Measurements from ENCODE around the gene TBC1D17. TPM values are rescaled to one million over a fixed set of nuclear protein-coding genes. Genes with fewer than 3 reads are reported as not detected.

Gene TBC1D17
- total RNA-seq, 1 donor from 2014 or later: 36.8 TPM

DNA sequence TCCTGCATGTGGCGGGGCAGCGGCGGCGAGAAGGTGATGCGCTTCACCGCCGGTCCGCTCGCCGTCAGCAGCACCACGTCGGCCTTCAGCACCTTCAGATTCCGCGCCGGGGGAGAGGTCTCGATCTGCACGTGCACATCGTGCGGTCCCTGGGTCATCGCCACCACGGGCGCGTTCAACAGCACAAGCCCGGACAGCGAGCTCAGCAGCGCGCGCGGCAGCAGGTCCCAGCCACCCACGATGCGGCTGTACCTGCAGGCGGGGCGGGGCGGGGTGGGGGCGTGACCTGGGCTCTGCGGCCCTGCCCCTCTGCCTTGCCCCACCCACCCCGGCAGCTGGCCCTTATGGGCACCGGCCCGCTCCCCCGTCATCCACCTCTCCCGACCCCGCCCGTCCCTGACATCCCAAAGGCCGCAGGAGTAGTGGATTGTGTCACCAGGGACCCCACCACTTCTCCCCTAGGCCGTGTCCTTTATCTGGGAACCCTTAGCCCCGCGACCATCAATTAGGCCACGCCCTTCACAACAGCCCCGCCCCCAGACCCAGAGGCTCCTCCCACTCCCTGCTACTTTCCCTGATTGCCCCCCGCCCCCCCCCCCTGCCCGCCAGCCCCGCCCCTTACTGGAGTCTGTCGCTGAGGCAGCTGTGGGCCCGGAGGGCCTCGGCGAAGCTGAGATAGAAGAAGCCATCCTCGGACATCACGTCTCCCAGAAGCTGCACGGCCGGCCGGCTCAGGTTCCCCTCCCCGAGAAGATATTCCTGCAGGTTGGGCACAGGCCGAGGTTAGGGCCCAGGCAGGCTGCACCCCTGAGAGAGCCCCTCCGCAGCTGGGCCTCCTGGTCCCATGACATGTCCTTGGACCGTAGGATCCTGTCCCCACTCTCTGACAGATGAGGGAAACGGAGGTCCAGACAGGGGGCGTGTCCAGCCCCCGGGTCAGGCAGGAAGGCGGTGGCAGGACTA, 13.1 kb downstream of the TBC1D17 start:
- no peak overlapping the region for H3K27ac Mint-ChIP-seq (ENCODE audit: unreplicated experiment)
- no peaks in the 10 kb centered on the region for H3K4me1 Mint-ChIP-seq (ENCODE audit: unreplicated experiment)
- no peaks in the 10 kb centered on the region for H3K9me3 Mint-ChIP-seq (ENCODE audit: unreplicated experiment)
- no peak overlapping the region for H3K4me3 Mint-ChIP-seq (ENCODE audit: unreplicated experiment)
- TF ChIP-seq, protein P1, sequence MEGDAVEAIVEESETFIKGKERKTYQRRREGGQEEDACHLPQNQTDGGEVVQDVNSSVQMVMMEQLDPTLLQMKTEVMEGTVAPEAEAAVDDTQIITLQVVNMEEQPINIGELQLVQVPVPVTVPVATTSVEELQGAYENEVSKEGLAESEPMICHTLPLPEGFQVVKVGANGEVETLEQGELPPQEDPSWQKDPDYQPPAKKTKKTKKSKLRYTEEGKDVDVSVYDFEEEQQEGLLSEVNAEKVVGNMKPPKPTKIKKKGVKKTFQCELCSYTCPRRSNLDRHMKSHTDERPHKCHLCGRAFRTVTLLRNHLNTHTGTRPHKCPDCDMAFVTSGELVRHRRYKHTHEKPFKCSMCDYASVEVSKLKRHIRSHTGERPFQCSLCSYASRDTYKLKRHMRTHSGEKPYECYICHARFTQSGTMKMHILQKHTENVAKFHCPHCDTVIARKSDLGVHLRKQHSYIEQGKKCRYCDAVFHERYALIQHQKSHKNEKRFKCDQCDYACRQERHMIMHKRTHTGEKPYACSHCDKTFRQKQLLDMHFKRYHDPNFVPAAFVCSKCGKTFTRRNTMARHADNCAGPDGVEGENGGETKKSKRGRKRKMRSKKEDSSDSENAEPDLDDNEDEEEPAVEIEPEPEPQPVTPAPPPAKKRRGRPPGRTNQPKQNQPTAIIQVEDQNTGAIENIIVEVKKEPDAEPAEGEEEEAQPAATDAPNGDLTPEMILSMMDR (IDR thresholded peaks at IDR 0.05; ENCODE audit: unreplicated experiment): peak; percentile 27
- DNase-seq (ENCODE audit: low spot score): no peak
- peaks cover 23% of the 10 kb centered on the region for H3K27me3 Mint-ChIP-seq (ENCODE audit: unreplicated experiment)
- H3K36me3 Mint-ChIP-seq (ENCODE audit: low read depth, unreplicated experiment): peaks cover 13% of the 10 kb centered on the region

DNA sequence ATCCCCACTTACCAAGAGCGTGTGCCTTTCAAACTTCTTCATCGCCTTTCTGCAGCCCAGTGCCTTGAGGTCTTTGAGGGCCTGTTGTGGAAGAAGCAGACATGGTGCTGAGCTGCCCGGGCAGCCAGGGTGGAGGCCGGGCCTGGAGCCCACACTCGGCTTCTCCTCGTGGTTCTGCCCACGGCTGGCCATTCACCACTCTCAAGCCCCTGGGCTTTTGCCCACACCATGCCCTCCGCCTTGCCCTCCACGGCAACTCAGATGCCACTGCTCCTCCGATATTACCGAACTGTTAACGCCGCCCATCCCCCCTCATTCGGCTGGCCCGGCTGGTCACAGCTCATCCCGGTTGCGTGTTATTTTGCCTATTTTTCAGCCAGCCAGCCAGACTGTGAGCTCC, 13.9 kb downstream of the TBC1D17 start:
- no peak for DNase-seq (ENCODE audit: low spot score)
- TF ChIP-seq, protein P1 (IDR thresholded peaks at IDR 0.05; ENCODE audit: unreplicated experiment): no peak
- no peak overlapping the region for H3K4me3 Mint-ChIP-seq (ENCODE audit: unreplicated experiment)
- no peaks in the 10 kb centered on the region for H3K9me3 Mint-ChIP-seq (ENCODE audit: unreplicated experiment)
- H3K27ac Mint-ChIP-seq (ENCODE audit: unreplicated experiment): no peak overlapping the region
- H3K27me3 Mint-ChIP-seq (ENCODE audit: unreplicated experiment): peaks cover 23% of the 10 kb centered on the region
- H3K4me1 Mint-ChIP-seq (ENCODE audit: unreplicated experiment): peaks cover 2% of the 10 kb centered on the region
- peaks cover 13% of the 10 kb centered on the region for H3K36me3 Mint-ChIP-seq (ENCODE audit: low read depth, unreplicated experiment)

DNA sequence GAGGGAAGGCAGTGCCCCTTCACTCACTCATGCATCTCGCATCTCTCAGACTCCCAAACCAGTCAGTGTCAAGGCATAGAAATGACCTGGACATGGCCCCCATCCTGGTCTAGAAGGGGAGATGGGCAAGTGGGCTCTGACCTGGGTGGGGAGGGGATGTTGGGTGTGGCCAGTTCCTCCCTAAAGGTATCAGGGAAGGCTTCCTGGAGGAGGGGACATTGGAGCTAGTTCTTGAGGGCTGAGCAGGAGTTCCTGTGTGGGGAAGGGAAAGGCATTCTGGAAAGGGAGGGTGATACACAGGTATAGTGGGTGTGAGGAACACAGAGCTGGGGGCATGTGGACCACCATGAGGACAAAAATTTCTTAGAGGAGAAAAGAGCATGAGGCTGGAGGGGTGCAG, 15.2 kb downstream of the TBC1D17 start:
- Mint-ChIP-seq H3K9me3 (ENCODE audit: unreplicated experiment) (no peaks in the 10 kb centered on the region), H3K27me3 (ENCODE audit: unreplicated experiment) (peaks cover 20% of the 10 kb centered on the region), H3K4me3 (ENCODE audit: unreplicated experiment) (no peak overlapping the region), H3K27ac (ENCODE audit: unreplicated experiment) (peak overlapping the region; percentile 80), H3K36me3 (ENCODE audit: low read depth, unreplicated experiment) (peaks cover 11% of the 10 kb centered on the region), H3K4me1 (ENCODE audit: unreplicated experiment) (peaks cover 16% of the 10 kb centered on the region)
- TF ChIP-seq, protein P1 (IDR thresholded peaks at IDR 0.05; ENCODE audit: unreplicated experiment): no peak
- DNase-seq (ENCODE audit: low spot score): no peak

DNA sequence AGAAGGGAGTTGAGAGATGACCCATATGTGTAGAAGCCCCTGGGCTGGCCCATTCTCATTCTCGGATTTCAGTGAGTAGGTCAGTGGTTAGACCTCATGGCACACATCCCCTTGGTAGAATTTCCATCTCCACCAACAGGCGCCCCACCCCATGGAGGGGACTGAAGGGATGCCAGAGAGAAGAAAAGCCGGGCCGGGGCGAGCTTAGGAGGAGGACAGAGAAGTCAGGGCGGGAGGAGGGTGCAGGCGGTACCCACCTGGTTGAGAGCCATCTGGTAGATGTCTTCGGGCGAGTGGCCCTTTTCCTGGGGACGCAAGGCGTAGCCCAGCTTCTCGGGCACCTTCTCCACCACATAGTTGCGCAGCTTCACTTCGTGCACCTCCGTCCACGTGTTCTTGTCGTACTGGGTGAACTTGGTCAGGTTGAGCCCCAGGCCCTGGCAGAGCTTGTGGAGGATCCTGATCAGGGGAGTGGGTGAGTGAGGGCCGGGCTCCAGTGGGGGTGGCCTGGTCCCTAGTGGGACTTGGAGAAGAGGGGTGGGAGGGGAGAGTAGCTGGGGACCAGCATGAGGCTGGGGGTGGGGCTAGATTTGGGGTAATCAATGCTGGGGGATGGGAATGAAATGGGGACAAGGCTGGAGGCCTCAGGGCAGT, 16.6 kb downstream of the TBC1D17 start:
- Mint-ChIP-seq H3K36me3 (ENCODE audit: low read depth, unreplicated experiment) (peaks cover 11% of the 10 kb centered on the region), H3K4me3 (ENCODE audit: unreplicated experiment) (no peak overlapping the region), H3K27me3 (ENCODE audit: unreplicated experiment) (peaks cover 21% of the 10 kb centered on the region), H3K9me3 (ENCODE audit: unreplicated experiment) (no peaks in the 10 kb centered on the region), H3K4me1 (ENCODE audit: unreplicated experiment) (peaks cover 18% of the 10 kb centered on the region), H3K27ac (ENCODE audit: unreplicated experiment) (no peak overlapping the region)
- TF ChIP-seq, protein P1 (IDR thresholded peaks at IDR 0.05; ENCODE audit: unreplicated experiment): no peak
- no peak for DNase-seq (ENCODE audit: low spot score)

Data from endothelial cell (in vitro differentiated cells).